ENCODE results near the gene INO80B.

INO80B gene

DNA sequence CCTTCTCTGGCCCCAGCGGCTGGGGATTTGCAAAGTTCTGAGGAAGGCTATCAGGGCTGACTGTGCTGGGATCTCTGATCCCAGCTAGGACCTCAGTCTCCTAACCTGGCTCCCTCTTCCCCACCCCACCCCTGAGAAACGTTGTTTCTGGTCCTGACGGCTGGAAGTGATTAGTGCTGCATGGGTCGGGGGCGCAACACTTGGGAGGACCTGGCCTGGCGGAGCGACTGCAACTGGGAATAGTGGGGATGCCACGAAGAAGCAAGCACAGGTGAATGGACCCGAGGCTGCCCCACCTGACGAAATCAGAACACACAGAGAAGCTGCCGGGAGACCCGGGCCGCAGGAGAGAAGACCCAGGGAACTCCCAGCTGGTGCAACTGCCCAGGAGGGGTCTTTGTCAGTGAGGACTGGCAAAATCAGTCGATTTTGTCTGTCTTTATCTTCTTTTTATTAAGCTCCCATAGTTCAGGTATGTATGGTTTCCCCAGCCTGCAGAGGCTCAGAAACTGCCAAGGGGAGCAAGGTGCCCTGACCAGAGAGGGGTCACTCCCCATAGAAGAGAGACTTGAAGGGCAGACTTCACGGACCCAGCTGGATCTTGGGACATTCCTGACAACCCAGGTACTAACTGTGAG lies 45.2 kb downstream of the INO80B start:
- in situ Hi-C loops (cut with MboI; ENCODE audit: low sequenced_read_pairs), result loop anchor here (25.0 kb wide), 1 partner anchor 87 kb away; no protein-coding TSS in a partner anchor

DNA sequence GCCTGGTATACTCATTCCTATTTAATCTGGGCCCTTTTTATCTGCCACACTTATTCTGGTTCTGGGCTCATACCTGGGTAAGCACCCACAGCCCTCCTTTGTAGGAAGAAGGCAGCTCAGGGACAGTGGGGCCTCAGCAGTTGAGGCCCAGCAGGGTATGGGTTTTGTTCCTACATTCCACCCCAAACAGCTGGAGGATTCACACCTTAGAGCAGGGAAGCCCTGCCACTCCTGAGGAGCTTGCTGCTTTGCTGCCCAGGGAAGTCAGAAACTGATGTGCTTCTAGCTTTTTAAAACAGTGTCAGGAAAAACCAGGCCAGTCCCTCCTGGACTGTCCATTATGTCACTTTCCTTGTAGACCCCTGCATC lies 45.7 kb downstream of the INO80B start:
- in situ Hi-C loops (cut with MboI; ENCODE audit: low sequenced_read_pairs), result no loop called here

DNA sequence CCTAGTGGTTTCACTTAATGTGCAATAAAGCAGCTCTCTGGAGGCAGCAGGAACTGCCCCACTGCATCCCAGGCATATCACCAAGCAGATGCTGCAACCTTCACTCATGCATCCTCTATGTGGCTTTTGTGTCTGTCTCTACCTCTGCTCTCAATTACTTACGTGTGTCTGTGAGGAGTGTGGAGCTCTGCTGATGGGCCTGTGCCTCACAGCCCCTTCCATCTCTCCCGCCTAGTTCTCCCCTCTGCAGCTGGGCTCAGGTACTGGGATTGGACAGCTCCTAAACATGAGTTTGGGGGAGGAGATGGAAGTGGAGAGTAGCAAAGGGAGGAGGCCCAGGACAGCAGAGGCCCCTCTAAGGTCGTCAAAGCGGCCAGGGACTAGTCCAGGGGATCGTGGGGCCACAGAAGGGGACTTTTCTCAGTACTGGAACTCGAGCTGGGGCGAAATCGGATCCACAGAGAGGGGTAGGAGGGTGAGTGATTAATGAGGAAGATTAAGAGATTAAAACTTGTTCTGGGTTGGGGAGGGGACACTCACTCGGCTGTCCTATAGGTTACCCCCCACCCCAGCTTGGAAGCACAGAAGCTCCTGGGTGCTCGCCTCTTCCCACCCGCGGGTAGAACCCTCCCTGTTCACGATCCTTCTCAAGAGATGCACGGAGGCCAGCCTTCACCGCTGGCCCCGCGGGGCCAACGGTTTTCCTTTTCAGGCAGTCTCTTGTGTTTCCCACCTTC lies 46.6 kb downstream of the INO80B start:
- in situ Hi-C loops (cut with MboI; ENCODE audit: low sequenced_read_pairs), result no loop called here

DNA sequence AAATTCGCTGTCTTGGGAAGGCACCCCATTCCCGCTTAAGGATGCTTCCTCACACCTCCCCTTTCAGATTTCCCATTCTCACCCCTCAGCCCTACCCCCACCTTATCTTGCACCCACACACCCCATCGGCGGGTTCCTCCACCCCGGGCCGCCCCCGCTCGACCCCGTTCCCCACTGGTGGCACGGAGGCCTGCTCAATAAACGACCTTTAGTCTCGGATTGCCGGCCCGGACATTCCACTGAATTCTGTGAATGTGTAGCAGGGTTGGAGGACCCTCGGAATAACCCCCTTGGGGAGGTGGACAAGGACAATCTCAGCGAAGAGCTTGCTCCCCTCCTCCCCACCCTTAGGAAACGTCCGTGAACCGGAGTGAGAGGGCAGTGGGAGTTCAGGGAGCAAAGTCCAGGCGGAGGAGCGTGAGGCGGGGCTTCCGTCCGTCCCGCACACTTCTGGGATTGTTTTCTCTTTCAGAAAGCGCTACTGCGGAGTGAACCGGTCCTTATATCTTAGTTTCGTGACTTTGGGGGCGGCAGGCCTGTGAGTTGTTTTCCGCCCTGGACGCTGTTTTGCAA lies 47.3 kb downstream of the INO80B start:
- in situ Hi-C loops (cut with MboI; ENCODE audit: low sequenced_read_pairs), result no loop called here

DNA sequence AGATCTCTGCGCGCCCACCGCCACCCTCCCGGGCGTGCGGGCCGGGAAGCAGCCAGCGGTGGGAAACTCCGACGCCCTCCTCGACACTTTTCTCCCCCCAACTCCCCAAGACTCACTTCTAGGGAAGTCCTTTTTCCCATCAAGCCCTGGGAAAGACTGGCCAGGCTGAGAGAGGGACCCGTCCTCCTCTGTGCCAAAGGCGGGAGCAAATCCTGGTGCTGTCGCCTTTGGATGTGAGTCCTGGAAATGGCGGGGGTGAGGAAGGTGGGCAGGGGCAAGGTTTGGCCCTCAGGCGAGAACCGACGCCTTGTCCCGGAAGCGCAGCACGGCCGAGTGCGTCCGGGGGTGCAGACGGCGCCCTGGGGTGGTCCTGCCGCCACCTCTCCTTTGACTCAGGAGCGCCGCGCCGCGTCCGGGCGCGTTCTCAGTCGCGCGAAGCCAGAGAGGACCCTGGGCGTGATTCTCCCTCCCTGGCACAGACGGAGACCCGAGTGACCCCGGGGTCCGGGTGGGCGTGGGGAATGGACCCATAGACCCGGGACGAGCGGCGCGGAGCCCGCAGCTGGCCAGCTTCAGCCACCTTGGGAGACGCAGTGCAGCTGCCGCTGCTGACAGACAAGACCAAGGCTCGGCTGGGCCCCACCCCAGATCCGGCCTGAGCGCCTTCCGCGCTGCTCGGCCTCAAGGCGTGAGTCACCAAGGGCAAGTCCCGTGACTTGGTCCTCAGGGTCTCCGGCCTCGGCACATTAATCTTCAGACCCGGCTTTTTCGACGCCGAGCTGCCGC lies 48.0 kb downstream of the INO80B start:
- in situ Hi-C loops (cut with MboI; ENCODE audit: low sequenced_read_pairs), result no loop called here

DNA sequence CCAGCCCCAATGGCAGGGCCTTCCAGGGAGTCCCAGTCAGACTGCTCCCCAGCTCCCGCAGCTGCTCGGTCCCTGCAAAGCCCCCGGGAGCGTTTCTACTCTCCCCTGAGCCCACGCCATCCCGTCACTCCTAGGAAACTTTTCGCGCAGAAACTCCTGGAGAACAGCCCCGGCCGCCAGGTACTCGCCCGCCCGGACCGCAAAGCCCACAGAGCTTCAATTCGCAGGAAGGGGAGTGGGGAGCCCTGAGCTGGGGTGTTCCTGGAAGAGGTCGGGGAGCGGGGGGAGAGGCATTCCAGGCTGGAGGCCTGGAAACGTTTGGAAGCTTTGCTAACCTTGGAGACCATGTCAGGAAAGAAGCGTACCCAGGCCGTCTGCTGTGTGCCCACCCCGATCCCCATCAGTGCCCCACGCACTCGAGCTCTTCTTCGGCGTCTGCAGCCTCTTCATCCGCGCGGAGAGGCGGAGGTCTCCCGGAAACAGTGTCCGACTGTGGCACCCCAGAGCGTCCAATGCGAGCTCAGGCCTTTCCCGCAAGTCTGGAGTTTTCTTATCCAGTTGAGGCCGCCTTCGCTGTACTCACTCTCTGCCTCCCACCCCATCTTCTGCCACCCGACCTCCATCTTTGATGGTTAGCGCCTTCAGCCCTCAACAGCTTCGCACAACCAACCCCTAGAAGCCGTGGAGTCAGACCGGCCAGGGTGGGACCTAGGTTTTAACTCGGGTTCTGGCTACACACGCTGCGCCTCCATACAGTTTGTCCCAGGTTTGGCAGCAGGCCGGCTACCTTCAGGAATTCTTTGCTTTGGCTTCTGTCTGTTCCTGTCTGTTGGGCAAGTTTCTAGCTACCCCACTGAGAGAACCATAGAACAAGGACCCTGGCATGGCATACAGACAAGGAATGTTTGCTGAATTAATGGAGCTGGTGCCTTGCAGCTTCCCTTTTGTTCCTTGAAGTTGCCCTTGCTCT lies 48.9 kb downstream of the INO80B start:
- in situ Hi-C loops (cut with MboI; ENCODE audit: low sequenced_read_pairs), result no loop called here

DNA sequence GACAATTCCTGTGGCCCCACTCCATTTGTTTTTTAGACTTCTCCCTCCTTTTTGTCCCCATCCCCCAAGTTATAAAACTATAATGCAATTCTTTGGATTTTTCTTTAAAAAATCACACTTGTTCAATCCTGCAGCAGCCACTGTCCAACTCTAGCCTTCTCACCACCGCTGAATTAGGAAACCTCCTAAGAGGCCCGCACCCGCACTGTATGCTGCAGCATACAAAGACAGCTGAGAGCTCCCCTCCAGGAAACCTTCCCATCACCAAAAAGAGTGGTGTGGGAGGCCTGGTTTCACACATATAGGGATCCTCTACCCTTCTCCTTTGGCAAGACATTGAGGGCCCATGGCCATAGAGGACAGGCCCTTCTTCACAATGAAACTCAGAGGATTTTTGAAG lies 49.7 kb downstream of the INO80B start:
- in situ Hi-C loops (cut with MboI; ENCODE audit: low sequenced_read_pairs), result no loop called here

DNA sequence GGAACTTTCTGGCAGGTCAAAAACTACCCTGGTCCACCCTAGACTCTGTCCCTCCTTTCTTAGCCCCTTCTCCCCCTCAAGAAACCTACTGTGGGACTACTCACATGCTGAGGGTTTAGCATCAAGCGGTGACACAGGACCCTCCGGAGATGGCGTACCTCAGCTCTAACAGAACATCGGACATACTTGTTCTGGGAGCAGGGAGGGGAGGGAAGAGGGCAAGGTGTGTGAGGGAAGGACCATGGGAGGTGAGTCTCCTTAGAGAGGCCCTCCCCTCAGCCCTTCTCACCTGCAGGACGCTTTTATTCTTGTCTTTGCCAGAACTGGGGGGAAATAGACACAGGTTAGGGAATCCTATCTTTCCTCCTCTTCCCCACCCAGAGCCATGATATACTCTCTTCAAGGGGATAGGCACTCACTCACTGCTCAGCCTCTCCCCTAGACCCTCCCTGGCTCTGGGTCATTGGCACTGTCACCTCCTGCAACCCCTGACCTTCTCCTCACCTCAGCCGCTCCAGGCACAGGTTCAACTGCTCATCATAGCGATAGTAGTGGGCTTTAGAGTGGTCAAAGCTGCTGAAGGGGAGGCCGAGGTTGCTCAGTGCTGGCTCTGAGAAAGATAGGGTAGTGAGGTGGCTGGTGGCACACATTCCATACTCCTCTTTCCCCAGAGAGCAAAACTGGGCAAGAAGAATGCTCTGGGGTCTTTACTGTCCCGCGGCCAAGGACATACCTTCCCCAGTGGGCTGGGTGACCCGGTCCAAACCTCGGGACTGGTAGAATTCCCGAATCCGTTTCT lies 50.8 kb downstream of the INO80B start:
- in situ Hi-C loops (cut with MboI; ENCODE audit: low sequenced_read_pairs), result no loop called here

DNA sequence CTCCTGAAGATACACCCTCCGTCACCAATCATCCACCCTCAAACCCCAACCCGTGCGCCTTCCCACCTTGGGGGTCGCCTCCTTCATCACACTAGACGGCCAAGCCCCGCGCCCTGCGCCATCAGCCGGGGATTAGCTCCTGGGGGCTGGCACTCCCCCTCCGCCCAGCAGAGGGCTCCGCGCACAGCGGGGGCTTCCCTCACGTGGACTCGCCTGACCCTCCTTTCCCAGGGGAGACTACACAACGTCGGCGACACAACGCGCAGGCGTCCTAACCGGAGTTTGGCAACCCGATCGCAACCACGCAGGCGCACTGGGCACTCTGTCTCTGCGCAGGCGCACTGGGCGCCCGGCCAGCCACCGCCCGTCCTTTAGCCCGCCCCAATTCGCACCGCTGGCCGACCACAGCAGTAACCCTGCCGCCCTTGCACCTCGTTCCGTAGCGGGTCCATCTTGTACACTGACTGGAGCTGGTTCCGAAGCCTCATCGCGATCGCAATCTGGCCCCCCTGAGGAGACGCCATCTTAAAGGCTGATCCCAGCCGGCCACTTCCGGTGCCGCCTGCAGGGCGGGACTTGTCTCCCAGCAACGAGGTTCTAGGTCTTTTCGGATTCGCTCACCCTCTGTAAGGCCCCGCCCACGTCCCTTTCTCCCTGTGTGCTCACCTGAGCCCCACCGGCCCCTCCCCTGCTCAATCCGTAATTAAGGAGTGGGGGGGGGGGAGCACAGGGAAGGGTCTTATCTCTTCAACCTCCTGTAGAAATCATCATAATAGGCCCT lies 52.4 kb downstream of the INO80B start, which contains the start of gene PCGF1:
TSS of gene PCGF1 (minus strand) at position 551 of the 781 bp plus-strand sequence. CDS start at position 524, 27 bp downstream.
- in situ Hi-C loops (cut with MboI; ENCODE audit: low sequenced_read_pairs), result no loop called here

All from HL-60/S4 treated with phorbol 12-myristate 13-acetate at 8.2 ng/mL for 4 days and 3 days (cell line).